SJCRH30 (cell line): Measurements from ENCODE around the gene WDR59. TPM values are rescaled to one million over a fixed set of nuclear protein-coding genes. Genes with fewer than 3 reads are reported as not detected.
"Not testable (repeated sequence)": the region's sequence is repeated elsewhere in the genome, so short reads cannot be mapped to it uniquely, and the experiment has no call there.

Experiments used
- DNase-seq, 2 experiments: peaks; one replicate each; pipeline ENCODE4 v3.0.0-alpha.2; 2015 to 2020
- H3K27ac ChIP-seq: fragments of 250-450 bp; sonication (Bioruptor Pico); 2 replicates; pipeline ENCODE4 v1.5.1; 2020; ENCODE audit warnings: mild to moderate bottlenecking, moderate library complexity
- H3K27me3 ChIP-seq: fragments of 250-450 bp; sonication (Bioruptor Pico); 2 replicates; pipeline ENCODE4 v1.5.1; 2020; ENCODE audit warnings: mild to moderate bottlenecking, moderate library complexity
- H3K36me3 ChIP-seq: fragments of 250-450 bp; sonication (Bioruptor Pico); 2 replicates; pipeline ENCODE4 v1.5.1; 2020; ENCODE audit warnings: mild to moderate bottlenecking, moderate library complexity
- H3K4me1 ChIP-seq: fragments of 250-450 bp; sonication (Bioruptor Pico); 2 replicates; pipeline ENCODE4 v1.5.1; 2020; ENCODE audit warnings: mild to moderate bottlenecking, moderate library complexity
- H3K4me3 ChIP-seq: fragments of 250-450 bp; sonication (Bioruptor Pico); 2 replicates; pipeline ENCODE4 v1.5.1; 2020; ENCODE audit warnings: mild to moderate bottlenecking, moderate library complexity
- H3K9me3 ChIP-seq: fragments of 250-450 bp; sonication (Bioruptor Pico); replicated peaks from 2 replicates; pipeline ENCODE4 v1.5.1; 2020; ENCODE audit warnings: mild to moderate bottlenecking, moderate library complexity
- total RNA-seq: library from RNA; depleted of rRNA; stranded (reverse); fragments of >200 nt; shearing (Covaris generic); gene quantifications from 2 replicates; pipeline ENCODE4 v1.2.3, GENCODE V29; 2014

The WDR59 gene
- total RNA-seq, 1 experiment from 2014 or later: 17.9 TPM

GRCh38 chr16:74922150-74923138 is 62.5 kb downstream of the WDR59 start:
- Histone ChIP-seq H3K4me1 (no peaks in the 10 kb centered on the region), H3K27ac (no peak overlapping the region), H3K4me3 (no peak overlapping the region), H3K36me3 (0 out of 2 replicates have a peak, but pooled peaks cover 2% of the 10 kb centered on the region), H3K27me3 (no peaks in the 10 kb centered on the region), H3K9me3 (no peaks in the 10 kb centered on the region)
- DNase-seq: no peak

DNA sequence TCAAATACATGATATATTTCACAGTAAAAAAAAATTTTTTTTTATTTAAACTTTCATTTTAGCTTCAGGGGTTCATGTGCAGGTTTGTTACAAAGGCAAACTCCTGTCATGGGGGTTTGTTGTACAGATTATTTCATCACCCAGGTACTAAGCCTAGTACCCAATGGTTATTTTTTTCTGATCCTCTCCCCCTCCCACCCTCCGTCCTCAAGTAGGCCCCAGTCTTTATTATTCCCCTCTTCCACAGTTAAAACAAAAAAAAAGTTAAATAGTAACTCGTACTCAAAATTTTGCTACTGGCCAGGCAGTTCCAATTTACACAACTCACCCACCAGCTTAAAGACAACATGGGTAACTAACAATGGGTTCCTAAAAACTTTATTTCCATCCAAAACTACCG is 63.9 kb downstream of the WDR59 start:
- H3K27ac ChIP-seq: no peak overlapping the region
- H3K9me3 ChIP-seq: no peaks in the 10 kb centered on the region

GRCh38 chr16:74909665-74910064 is 75.3 kb downstream of the WDR59 start:
- peaks cover 12% of the 10 kb centered on the region for H3K36me3 ChIP-seq

More for the DNA sequence above, 63.9 kb downstream of the WDR59 start:
- Histone ChIP-seq H3K27me3 (no peaks in the 10 kb centered on the region), H3K4me1 (no peaks in the 10 kb centered on the region), H3K36me3 (0 out of 2 replicates have a peak, but pooled peaks cover 2% of the 10 kb centered on the region), H3K4me3 (no peak overlapping the region)
- DNase-seq: no peak

DNA sequence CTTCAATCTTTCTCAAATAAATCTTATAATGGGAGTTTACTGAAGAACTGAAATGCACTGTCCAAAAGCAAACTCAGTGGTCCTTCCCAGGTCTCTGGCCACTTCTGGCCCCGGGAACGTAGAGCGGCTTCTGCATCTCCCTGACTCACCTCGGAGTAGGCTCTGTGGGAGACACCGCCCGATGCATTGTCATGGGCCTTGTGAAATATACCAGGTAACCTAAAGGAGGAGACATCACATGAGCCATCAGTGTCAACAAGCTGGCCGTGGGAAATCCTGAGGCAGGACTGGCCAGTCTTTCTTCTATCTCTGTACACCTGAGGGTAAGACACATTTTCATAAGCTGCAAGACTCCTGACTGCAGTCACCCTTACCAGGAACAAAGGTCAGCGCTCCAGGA is 76.2 kb downstream of the WDR59 start:
- not testable (repeated sequence) for H3K4me3 ChIP-seq, H3K27ac ChIP-seq, H3K4me1 ChIP-seq, H3K27me3 ChIP-seq, DNase-seq, H3K9me3 ChIP-seq
- peaks cover 12% of the 10 kb centered on the region for H3K36me3 ChIP-seq

More at GRCh38 chr16:74909665-74910064, 75.3 kb downstream of the WDR59 start:
- DNase-seq: peak in 1 of 2 experiments; percentile 2
- Histone ChIP-seq H3K4me3 (no peak overlapping the region), H3K27me3 (no peaks in the 10 kb centered on the region), H3K4me1 (no peaks in the 10 kb centered on the region), H3K27ac (no peak overlapping the region), H3K9me3 (no peaks in the 10 kb centered on the region)

GRCh38 chr16:74903901-74904678 is 80.8 kb downstream of the WDR59 start:
- no peak for DNase-seq

DNA sequence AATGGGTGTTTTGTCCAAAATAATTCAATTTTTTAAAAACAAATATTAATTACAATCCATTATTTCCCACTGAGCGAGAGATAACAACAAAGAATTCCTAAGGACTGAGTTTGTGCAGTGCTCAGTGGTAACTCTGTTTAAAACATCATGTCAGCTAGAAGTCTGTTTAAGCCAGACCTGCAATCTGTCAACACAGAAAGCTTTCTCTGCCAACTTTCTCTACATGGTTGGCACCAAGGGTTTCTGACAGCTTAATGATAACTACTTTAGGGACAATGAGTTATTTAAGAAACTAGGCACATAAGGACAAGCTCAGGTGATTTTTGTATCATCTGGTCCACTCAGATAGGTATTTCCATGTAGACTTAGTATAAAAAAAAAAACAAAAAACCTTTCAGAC is 81.8 kb downstream of the WDR59 start:
- Histone ChIP-seq H3K4me3 (no peak overlapping the region), H3K9me3 (no peaks in the 10 kb centered on the region), H3K36me3 (no peaks in the 10 kb centered on the region; the same call in 1 of the 2 replicates), H3K4me1 (0 out of 2 replicates have a peak, but pooled peaks cover 3% of the 10 kb centered on the region), H3K27me3 (no peaks in the 10 kb centered on the region), H3K27ac (no peak overlapping the region)
- no peak for DNase-seq

More at GRCh38 chr16:74903901-74904678, 80.8 kb downstream of the WDR59 start:
- H3K4me3 ChIP-seq: no peak overlapping the region
- no peaks in the 10 kb centered on the region for H3K9me3 ChIP-seq
- no peaks in the 10 kb centered on the region; the same call in 1 of the 2 replicates for H3K36me3 ChIP-seq
- H3K27me3 ChIP-seq: no peaks in the 10 kb centered on the region
- no peak overlapping the region for H3K27ac ChIP-seq
- 0 out of 2 replicates have a peak, but pooled peaks cover 3% of the 10 kb centered on the region for H3K4me1 ChIP-seq

DNA sequence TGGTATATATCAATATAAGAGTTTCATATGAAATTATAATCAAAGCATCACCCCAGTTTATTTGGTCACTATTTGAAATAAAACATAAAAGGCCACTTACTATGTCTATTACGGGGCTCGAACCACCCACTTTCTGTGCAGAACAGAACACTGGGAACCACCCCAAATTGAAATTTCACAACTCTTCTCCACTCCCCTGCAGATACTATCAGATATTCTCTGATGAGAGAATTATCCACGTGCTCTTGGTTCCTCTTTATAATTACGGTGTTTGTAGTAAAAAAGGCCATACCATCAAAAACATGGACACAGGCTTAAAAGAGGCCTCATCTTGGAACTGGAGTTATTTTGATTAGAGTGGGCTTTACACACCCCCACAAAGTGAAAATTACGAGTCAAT is 82.8 kb downstream of the WDR59 start:
- no peak for DNase-seq
- H3K4me1 ChIP-seq: 0 out of 2 replicates have a peak, but pooled peaks cover 3% of the 10 kb centered on the region
- no peak overlapping the region for H3K27ac ChIP-seq
- H3K9me3 ChIP-seq: no peaks in the 10 kb centered on the region
- H3K36me3 ChIP-seq: no peaks in the 10 kb centered on the region; the same call in 1 of the 2 replicates
- no peaks in the 10 kb centered on the region for H3K27me3 ChIP-seq
- no peak overlapping the region for H3K4me3 ChIP-seq

GRCh38 chr16:74901606-74902005 is 83.3 kb downstream of the WDR59 start:
- peak; percentile 11 to 46 for DNase-seq
- Histone ChIP-seq H3K4me1 (0 out of 2 replicates have a peak, but pooled peaks cover 3% of the 10 kb centered on the region), H3K36me3 (no peaks in the 10 kb centered on the region; the same call in 1 of the 2 replicates), H3K4me3 (no peak overlapping the region), H3K9me3 (no peaks in the 10 kb centered on the region), H3K27me3 (no peaks in the 10 kb centered on the region), H3K27ac (no peak overlapping the region)

GRCh38 chr16:74899816-74900215 is 85.1 kb downstream of the WDR59 start:
- no peak for DNase-seq
- H3K4me3 ChIP-seq: no peak overlapping the region
- no peak overlapping the region for H3K27ac ChIP-seq
- no peaks in the 10 kb centered on the region for H3K9me3 ChIP-seq
- 0 out of 2 replicates have a peak, but pooled peaks cover 3% of the 10 kb centered on the region for H3K4me1 ChIP-seq
- H3K36me3 ChIP-seq: no peaks in the 10 kb centered on the region
- no peaks in the 10 kb centered on the region for H3K27me3 ChIP-seq

DNA sequence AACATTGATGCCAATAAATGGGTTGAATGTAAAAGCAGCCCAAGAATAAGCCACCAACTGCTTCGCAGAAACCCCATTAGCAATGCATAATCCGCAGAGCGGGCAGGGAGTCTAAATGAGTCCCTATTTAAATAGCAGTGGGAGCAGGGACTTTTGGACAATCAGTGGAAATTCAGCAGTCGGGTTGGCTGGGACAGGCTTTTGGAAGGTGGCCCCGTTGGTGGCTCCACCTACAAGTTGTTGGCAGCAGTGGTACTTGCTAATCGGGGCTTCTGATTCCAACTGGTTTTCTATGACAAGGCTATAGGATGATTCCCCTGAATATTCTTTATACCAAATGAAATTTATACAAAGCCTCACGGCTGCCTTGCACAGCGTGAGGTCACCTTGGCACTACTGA is 86.3 kb downstream of the WDR59 start:
- no peaks in the 10 kb centered on the region for H3K9me3 ChIP-seq
- no peak overlapping the region for H3K27ac ChIP-seq
- no peak for DNase-seq
- no peaks in the 10 kb centered on the region for H3K27me3 ChIP-seq
- no peaks in the 10 kb centered on the region for H3K36me3 ChIP-seq
- H3K4me3 ChIP-seq: no peak overlapping the region
- H3K4me1 ChIP-seq: 0 out of 2 replicates have a peak, but pooled peaks cover 3% of the 10 kb centered on the region

DNA sequence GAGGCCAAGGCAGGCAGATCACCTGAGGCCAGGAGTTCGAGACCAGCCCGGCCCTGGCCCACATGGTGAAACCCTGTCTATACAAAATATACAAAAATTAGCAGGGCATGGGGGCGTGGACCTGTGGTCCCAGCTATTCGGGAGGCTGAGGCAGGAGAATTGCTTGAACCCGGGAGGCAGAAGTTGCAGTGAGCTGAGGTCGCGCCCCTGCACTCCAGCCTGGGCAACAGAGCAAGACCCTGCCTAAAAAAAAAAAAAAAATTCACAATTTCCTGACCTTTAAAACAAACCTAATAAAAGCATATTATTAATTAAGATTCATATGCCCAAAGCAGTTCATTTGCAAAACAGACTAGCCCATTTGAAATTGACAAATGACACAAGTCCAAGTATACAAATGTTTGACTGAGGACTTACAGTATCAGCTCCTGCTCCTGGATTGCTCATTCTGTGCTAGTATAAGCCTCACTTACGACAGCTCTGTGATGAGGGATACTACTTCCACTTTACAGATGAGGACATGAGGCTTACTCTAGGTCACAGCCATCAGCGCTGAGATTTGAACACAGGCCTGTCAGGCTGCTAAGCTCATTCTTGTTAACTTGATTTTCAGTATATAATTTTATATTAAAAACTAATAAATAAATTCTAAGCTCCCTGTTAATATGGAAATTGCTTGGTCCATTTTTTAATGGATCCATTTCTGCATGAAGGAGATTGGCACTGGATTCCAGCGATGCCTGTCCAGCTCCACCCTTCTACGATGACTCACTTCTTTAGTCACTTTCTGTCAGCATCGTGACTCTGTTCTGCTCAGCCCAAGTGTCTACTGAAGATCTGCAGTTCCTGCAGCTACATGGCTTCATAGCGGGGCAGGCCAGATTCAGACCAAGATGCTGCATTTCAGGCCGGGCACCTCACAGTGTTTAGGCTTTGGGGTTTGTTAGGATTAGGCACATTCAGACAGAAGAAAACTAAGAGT is 88.2 kb downstream of the WDR59 start:
- Histone ChIP-seq H3K4me3 (no peak overlapping the region), H3K27ac (no peak overlapping the region), H3K36me3 (no peaks in the 10 kb centered on the region), H3K4me1 (0 out of 2 replicates have a peak, but pooled peaks cover under 1% of the 10 kb centered on the region), H3K27me3 (no peaks in the 10 kb centered on the region), H3K9me3 (no peaks in the 10 kb centered on the region)
- no peak for DNase-seq

GRCh38 chr16:74893541-74893940 is 91.4 kb downstream of the WDR59 start:
- H3K36me3 ChIP-seq: no peaks in the 10 kb centered on the region; the same call in 1 of the 2 replicates
- no peaks in the 10 kb centered on the region for H3K4me1 ChIP-seq
- no peaks in the 10 kb centered on the region for H3K9me3 ChIP-seq
- no peak overlapping the region for H3K4me3 ChIP-seq
- DNase-seq: no peak
- no peak overlapping the region for H3K27ac ChIP-seq
- no peaks in the 10 kb centered on the region for H3K27me3 ChIP-seq

DNA sequence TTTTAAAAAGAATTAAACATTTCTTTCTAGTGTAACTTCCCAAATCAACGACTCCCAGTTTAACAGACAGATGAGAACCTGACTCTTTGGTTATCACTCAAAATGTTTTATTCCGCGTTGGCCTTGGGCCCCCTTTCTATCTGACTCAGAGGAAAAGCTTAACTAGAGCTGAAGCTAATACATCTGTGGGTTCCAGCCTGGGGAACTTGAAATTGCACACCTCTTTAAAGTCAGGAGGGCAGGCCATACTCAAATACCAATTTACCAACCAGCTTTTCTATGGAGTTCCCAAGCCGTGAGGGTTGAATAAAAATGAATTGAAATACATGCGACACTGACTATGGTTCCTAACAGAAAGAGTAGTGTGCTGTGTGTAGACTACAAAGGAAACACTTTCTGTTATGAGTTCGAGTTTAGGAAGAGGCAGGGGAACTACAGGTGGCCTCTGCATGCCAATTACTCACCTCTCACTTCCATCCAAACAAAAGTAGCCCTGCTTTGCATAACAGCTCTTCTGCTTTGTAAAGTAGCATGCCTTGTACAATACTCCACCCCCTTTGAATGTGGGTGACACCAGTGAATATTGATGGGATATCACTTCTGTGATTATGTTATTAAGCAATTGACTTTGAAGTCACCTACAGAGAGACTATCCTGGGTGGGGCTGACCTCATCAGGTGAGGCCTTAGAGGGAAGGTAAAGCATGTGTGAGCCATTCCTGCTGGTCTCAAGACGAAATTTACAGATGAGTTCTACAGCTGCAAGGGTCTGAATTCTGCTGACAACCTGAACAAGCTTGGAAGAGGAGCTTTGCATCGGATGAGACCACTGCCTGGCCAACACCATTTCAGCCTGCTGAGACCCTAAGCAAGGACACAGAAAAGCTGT is 92.1 kb downstream of the WDR59 start:
- Histone ChIP-seq H3K27me3 (no peaks in the 10 kb centered on the region), H3K9me3 (no peaks in the 10 kb centered on the region), H3K36me3 (no peaks in the 10 kb centered on the region; the same call in 1 of the 2 replicates)

More for the DNA sequence above, 92.1 kb downstream of the WDR59 start:
- Histone ChIP-seq H3K27ac (no peak overlapping the region), H3K4me1 (no peaks in the 10 kb centered on the region), H3K4me3 (no peak overlapping the region)
- DNase-seq: no peak
